Neural progenitor cell (in vitro differentiated cells): Measurements from ENCODE around the gene CCNY. TPM values are rescaled to one million over a fixed set of nuclear protein-coding genes. Genes with fewer than 3 reads are reported as not detected.

Source experiments
- DNase-seq: peaks from one replicate; pipeline ENCODE4 v3.0.0-alpha.2; 2016; ENCODE audit warnings: low spot score
- H2AFZ ChIP-seq: fragments of 200-600 bp; sonication (generic); replicated peaks from 2 replicates; pipeline ENCODE4 v1.6.1; 2016; ENCODE audit warnings: antibody characterized with exemption
- H3F3A ChIP-seq: fragments of 200-600 bp; sonication (generic); 2 replicates; pipeline ENCODE4 v1.6.1; 2016; ENCODE audit warnings: antibody characterized with exemption, low read depth
- H3K27ac ChIP-seq: fragments of 200-600 bp; sonication (generic); 2 replicates; pipeline ENCODE4 v1.5.1; 2016; ENCODE audit warnings: mild to moderate bottlenecking
- H3K27me3 ChIP-seq: fragments of 200-600 bp; sonication (generic); 2 replicates; pipeline ENCODE4 v1.6.1; 2016; ENCODE audit warnings: mild to moderate bottlenecking, moderate library complexity
- H3K36me3 ChIP-seq: fragments of 200-600 bp; sonication (generic); 2 replicates; pipeline ENCODE4 v1.5.1; 2016
- H3K4me1 ChIP-seq: fragments of 200-600 bp; sonication (generic); 2 replicates; pipeline ENCODE4 v1.6.1; 2016; ENCODE audit warnings: mixed run types
- H3K4me2 ChIP-seq: fragments of 200-600 bp; sonication (generic); 2 replicates; pipeline ENCODE4 v1.6.1; 2016
- H3K4me3 ChIP-seq: fragments of 200-600 bp; sonication (generic); 2 replicates; pipeline ENCODE4 v1.5.1; 2016
- H3K79me2 ChIP-seq: fragments of 200-600 bp; sonication (generic); 2 replicates; pipeline ENCODE4 v1.6.1; 2016; ENCODE audit warnings: low read depth
- H3K9ac ChIP-seq: fragments of 200-600 bp; sonication (generic); 2 replicates; pipeline ENCODE4 v1.6.1; 2016
- H3K9me3 ChIP-seq: fragments of 200-600 bp; sonication (generic); 2 replicates; pipeline ENCODE4 v1.5.1; 2016; ENCODE audit warnings: low read depth
- H4K20me1 ChIP-seq: fragments of 200-600 bp; sonication (generic); 2 replicates; pipeline ENCODE4 v1.6.1; 2016; ENCODE audit warnings: low read depth
- H3K27ac Mint-ChIP-seq: 3 replicates; pipeline ENCODE4 v1.8.0; 2021; ENCODE audit warnings: mixed read lengths
- H3K27me3 Mint-ChIP-seq: 2 replicates; pipeline ENCODE4 v1.8.0; 2022; ENCODE audit warnings: low read depth, mild to moderate bottlenecking, inconsistent platforms, moderate library complexity, mixed read lengths; ENCODE audit not compliant: insufficient read depth
- H3K36me3 Mint-ChIP-seq: 3 replicates; pipeline ENCODE4 v1.8.0; 2021; ENCODE audit warnings: mixed read lengths
- H3K4me1 Mint-ChIP-seq: 3 replicates; pipeline ENCODE4 v1.8.0; 2021; ENCODE audit warnings: mixed read lengths
- H3K4me3 Mint-ChIP-seq: 3 replicates; pipeline ENCODE4 v1.8.0; 2021; ENCODE audit warnings: mild to moderate bottlenecking, moderate library complexity, mixed read lengths
- H3K9me3 Mint-ChIP-seq: 3 replicates; pipeline ENCODE4 v1.8.0; 2020; ENCODE audit warnings: mixed read lengths
- EZH2 ChIP-seq: fragments of 200-600 bp; sonication (generic); IDR thresholded peaks from 2 replicates; pipeline ENCODE4 v1.6.1; 2017; ENCODE audit warnings: antibody characterized with exemption, mild to moderate bottlenecking, moderate library complexity
- EZH2phosphoT487 ChIP-seq: fragments of 200-600 bp; sonication (generic); IDR thresholded peaks from 2 replicates; pipeline ENCODE4 v1.6.1; 2017; ENCODE audit warnings: antibody characterized with exemption
- total RNA-seq: library from RNA; depleted of rRNA; stranded (reverse); fragments of >200 nt; gene quantifications from 2 replicates; pipeline ENCODE4 v1.2.3, GENCODE V29; 2015; ENCODE audit warnings: low replicate concordance
- TF ChIP-seq, protein P1 (sequence below): fragments of 200-600 bp; sonication (generic); IDR thresholded peaks from 2 replicates; pipeline ENCODE4 v1.5.1; 2017; ENCODE audit warnings: antibody characterized with exemption, mild to moderate bottlenecking

Gene CCNY
- total RNA-seq, 1 donor from 2014 or later, result 46.7 TPM

DNA sequence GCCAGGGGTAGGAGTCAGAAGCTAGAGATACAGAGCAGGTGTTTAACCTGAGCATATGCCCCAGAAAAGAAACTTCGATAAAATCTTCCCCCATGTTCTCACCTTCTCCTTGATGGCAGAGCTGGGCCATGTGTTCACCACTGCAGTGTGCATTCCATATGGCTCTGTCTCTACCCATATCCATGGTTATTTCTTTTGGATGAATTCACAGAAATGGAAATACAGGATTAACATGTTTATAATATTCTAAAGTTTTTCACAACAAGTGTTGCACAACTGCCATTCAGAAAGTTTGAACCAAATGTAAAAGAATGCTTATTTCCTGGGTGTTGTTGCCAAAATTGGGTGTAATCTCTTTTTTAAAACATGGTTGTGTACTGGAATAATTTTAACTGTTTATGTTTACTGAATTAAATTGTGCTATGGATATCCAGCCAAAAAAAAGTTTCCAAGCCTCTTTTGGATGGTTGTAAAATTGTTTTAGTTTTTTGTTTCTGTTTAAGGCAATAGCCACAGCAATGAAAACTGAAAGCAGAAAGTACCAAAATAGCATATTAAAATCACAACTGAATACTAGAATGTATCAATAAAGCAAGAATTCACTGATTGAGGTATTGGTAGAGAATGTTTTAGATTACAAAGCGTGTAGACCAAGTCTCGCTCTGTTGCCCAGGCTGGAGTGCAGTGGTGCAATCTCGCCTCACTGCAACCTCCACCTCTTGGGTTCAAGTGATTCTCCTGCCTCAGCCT, 19.9 kb upstream of the CCNY start:
- Histone ChIP-seq H3K79me2 (no peaks in the 10 kb centered on the region), H3K4me1 (no peaks in the 10 kb centered on the region), H3K27me3 (no peaks in the 10 kb centered on the region), H4K20me1 (no peaks in the 10 kb centered on the region), H3F3A (no peaks in the 10 kb centered on the region), H3K36me3 (no peaks in the 10 kb centered on the region), H3K9ac (no peak overlapping the region), H2AFZ (no peak overlapping the region), H3K4me3 (no peak overlapping the region), H3K9me3 (no peaks in the 10 kb centered on the region), H3K4me2 (no peak overlapping the region), H3K27ac (no peak overlapping the region)
- DNase-seq, result no peak
- Mint-ChIP-seq H3K4me3 (no peak overlapping the region), H3K36me3 (peaks cover 39% of the 10 kb centered on the region), H3K9me3 (no peaks in the 10 kb centered on the region), H3K27me3 (peaks cover 2% of the 10 kb centered on the region), H3K4me1 (no peaks in the 10 kb centered on the region), H3K27ac (no peak overlapping the region)
- no peak for TF ChIP-seq EZH2phosphoT487
- TF ChIP-seq, protein P1, sequence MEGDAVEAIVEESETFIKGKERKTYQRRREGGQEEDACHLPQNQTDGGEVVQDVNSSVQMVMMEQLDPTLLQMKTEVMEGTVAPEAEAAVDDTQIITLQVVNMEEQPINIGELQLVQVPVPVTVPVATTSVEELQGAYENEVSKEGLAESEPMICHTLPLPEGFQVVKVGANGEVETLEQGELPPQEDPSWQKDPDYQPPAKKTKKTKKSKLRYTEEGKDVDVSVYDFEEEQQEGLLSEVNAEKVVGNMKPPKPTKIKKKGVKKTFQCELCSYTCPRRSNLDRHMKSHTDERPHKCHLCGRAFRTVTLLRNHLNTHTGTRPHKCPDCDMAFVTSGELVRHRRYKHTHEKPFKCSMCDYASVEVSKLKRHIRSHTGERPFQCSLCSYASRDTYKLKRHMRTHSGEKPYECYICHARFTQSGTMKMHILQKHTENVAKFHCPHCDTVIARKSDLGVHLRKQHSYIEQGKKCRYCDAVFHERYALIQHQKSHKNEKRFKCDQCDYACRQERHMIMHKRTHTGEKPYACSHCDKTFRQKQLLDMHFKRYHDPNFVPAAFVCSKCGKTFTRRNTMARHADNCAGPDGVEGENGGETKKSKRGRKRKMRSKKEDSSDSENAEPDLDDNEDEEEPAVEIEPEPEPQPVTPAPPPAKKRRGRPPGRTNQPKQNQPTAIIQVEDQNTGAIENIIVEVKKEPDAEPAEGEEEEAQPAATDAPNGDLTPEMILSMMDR, result no peak
- no peak for TF ChIP-seq EZH2

DNA sequence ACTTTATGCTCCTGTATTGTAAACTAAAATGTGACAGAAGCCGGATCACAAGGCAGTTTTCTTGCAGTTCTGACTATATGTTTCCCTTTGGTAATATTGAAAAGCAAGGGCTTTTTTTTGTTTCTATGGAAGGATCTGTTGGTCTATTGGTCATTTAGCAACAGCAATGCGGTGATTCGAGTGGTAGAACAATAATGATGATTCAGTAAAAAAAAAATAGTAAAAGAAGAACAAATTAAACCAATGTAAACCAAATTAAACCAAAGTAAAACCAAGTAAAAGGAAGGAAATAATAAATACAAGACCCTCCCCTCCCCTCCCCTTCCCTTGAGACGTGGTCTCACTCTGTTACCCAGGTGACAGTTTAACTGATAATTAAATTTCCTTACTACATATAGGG, 17.8 kb upstream of the CCNY start:
- Histone ChIP-seq H3F3A (no peaks in the 10 kb centered on the region), H2AFZ (no peak overlapping the region), H3K4me2 (no peak overlapping the region), H3K9ac (no peak overlapping the region), H3K27ac (no peak overlapping the region), H3K4me1 (no peaks in the 10 kb centered on the region), H3K36me3 (no peaks in the 10 kb centered on the region), H3K79me2 (peaks cover 2% of the 10 kb centered on the region), H3K9me3 (no peaks in the 10 kb centered on the region), H4K20me1 (no peaks in the 10 kb centered on the region), H3K4me3 (no peak overlapping the region), H3K27me3 (no peaks in the 10 kb centered on the region)
- Mint-ChIP-seq H3K9me3 (peaks cover 5% of the 10 kb centered on the region), H3K27me3 (peaks cover 2% of the 10 kb centered on the region), H3K36me3 (peaks cover 47% of the 10 kb centered on the region), H3K27ac (no peak overlapping the region), H3K4me3 (no peak overlapping the region), H3K4me1 (no peaks in the 10 kb centered on the region)
- DNase-seq, result no peak
- TF ChIP-seq, protein P1, result no peak
- TF ChIP-seq EZH2 (no peak), EZH2phosphoT487 (no peak)

DNA sequence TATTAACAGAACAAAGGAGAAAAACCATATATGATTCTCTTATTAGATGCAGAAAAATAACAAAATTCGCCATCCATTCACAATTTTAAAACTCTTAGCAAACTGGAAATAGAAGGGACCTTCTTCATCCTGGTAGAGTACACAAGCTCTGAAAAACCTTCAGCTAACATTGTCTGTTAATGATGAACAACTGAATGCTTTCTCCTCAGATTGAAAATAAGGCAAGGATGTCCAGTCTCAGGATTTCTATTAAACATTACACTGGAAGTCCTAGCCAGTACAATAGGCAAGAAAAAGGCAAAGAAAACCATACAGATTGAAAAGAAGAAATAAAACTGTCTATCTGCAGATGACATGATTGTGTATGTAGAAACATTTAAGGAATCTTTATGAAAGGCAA, 16.0 kb upstream of the CCNY start:
- TF ChIP-seq, protein P1, result no peak
- no peak for TF ChIP-seq EZH2phosphoT487
- no peak for TF ChIP-seq EZH2
- Histone ChIP-seq H3K4me2 (no peak overlapping the region), H3K27me3 (no peaks in the 10 kb centered on the region), H3K36me3 (no peaks in the 10 kb centered on the region), H3F3A (no peaks in the 10 kb centered on the region), H3K79me2 (peaks cover 4% of the 10 kb centered on the region), H3K4me1 (no peaks in the 10 kb centered on the region), H4K20me1 (peaks cover 9% of the 10 kb centered on the region), H3K27ac (no peak overlapping the region), H3K9me3 (no peaks in the 10 kb centered on the region), H2AFZ (no peak overlapping the region), H3K9ac (no peak overlapping the region), H3K4me3 (no peak overlapping the region)
- Mint-ChIP-seq H3K27ac (no peak overlapping the region), H3K9me3 (peaks cover 5% of the 10 kb centered on the region), H3K27me3 (peaks cover 2% of the 10 kb centered on the region), H3K4me1 (no peaks in the 10 kb centered on the region), H3K36me3 (peaks cover 43% of the 10 kb centered on the region), H3K4me3 (no peak overlapping the region)
- DNase-seq, result no peak
